HEK293 (cell line): ENCODE data around the gene RNF43.

Experiments
- CTCF ChIA-PET: fragments of 350-600 bp; formaldehyde crosslinking; extraction: SDS; loops from one replicate; lab custom pipeline; 2021; ENCODE audit warnings: antibody characterized with exemption; lab: Yijun Ruan, JAX
- POLR2A ChIA-PET: fragments of 300-600 bp; formaldehyde crosslinking; extraction: SDS; loops from one replicate; lab custom pipeline; 2020; ENCODE audit warnings: antibody characterized with exemption, inconsistent platforms; lab: Yijun Ruan, JAX
- H3K27ac ChIP-seq: fragments of 200-500 bp; sonication (Bioruptor generic); 2 replicates; pipeline ENCODE4 v1.5.1; 2014; ENCODE audit warnings: low read depth, low read length, control low read depth, inconsistent platforms; ENCODE audit errors: extremely low read depth
- H3K36me3 ChIP-seq, 2 experiments: fragments of 200-500 bp in 1 of 2; sonication (Bioruptor generic) in 1 of 2; 1 replicate in 1 of 2; 2 replicates in 1 of 2; pipeline ENCODE4 v1.5.1; 2014 to 2017; ENCODE audit warnings: inconsistent platforms in 2 of 2, low read length in 2 of 2; ENCODE audit not compliant: control insufficient read depth in 2 of 2, insufficient read depth in 1 of 2
- H3K4me1 ChIP-seq: fragments of 200-500 bp; sonication (Bioruptor generic); 2 replicates; pipeline ENCODE4 v1.5.1; 2014; ENCODE audit warnings: mild to moderate bottlenecking, low read length, inconsistent platforms; ENCODE audit not compliant: control insufficient read depth, insufficient read depth
- H3K4me3 ChIP-seq: 2 replicates; pipeline ENCODE4 v1.5.1; 2011; ENCODE audit warnings: low read depth, mild to moderate bottlenecking, control low read depth, low read length, moderate library complexity
- H3K9me3 ChIP-seq: fragments of 200-500 bp; sonication (Bioruptor generic); 2 replicates; pipeline ENCODE4 v1.5.1; 2014; ENCODE audit warnings: low read depth, low read length, inconsistent platforms; ENCODE audit not compliant: control insufficient read depth, insufficient read depth
- GFI1B ChIP-seq: fragments of 450-650 bp; formaldehyde crosslinking; IDR thresholded peaks from 2 replicates; pipeline ENCODE4 v1.5.1; 2016; ENCODE audit warnings: missing biosample characterization, missing genetic modification characterization
- GLI4 ChIP-seq: fragments of 450-650 bp; formaldehyde crosslinking; IDR thresholded peaks from 2 replicates; pipeline ENCODE4 v1.5.1; 2016; ENCODE audit warnings: missing biosample characterization, missing genetic modification characterization
- HOXA7 ChIP-seq: sonication (generic); formaldehyde crosslinking; IDR thresholded peaks from 2 replicates; pipeline ENCODE4 v1.8.1; 2022; ENCODE audit warnings: missing genetic modification reagents, borderline replicate concordance
- KLF9 ChIP-seq: fragments of 450-650 bp; formaldehyde crosslinking; IDR thresholded peaks from 2 replicates; pipeline ENCODE4 v1.5.1; 2016; ENCODE audit warnings: missing biosample characterization, missing genetic modification characterization, low read depth
- PRDM6 ChIP-seq: fragments of 450-650 bp; formaldehyde crosslinking; IDR thresholded peaks from 2 replicates; pipeline ENCODE4 v1.5.1; 2017; ENCODE audit warnings: missing biosample characterization, missing genetic modification characterization
- YY1 ChIP-seq: fragments of 450-650 bp; formaldehyde crosslinking; IDR thresholded peaks from 2 replicates; pipeline ENCODE4 v1.5.1; 2018; ENCODE audit warnings: missing biosample characterization, missing genetic modification characterization
- ZBTB20 ChIP-seq: fragments of 450-650 bp; formaldehyde crosslinking; IDR thresholded peaks from 2 replicates; pipeline ENCODE4 v1.5.1; 2016; ENCODE audit warnings: missing biosample characterization, missing genetic modification characterization
- ZNF280C ChIP-seq: fragments of 450-650 bp; formaldehyde crosslinking; IDR thresholded peaks from 2 replicates; pipeline ENCODE4 v1.5.1; 2016; ENCODE audit warnings: missing biosample characterization, missing genetic modification characterization
- ZNF335 ChIP-seq: fragments of 450-650 bp; formaldehyde crosslinking; conservative IDR thresholded peaks from 2 replicates; pipeline ENCODE4 v1.5.1; 2016; ENCODE audit warnings: missing biosample characterization, missing genetic modification characterization
- ZNF423 ChIP-seq: fragments of 450-650 bp; formaldehyde crosslinking; IDR thresholded peaks from 2 replicates; pipeline ENCODE4 v1.5.1; 2016; ENCODE audit warnings: missing biosample characterization, missing genetic modification characterization
- ZNF626 ChIP-seq: fragments of 450-650 bp; sonication (Bioruptor Pico); formaldehyde crosslinking; IDR thresholded peaks from 2 replicates; pipeline ENCODE4 v1.5.1; 2018; ENCODE audit warnings: missing biosample characterization, missing genetic modification characterization, inconsistent platforms
- ZNF670 ChIP-seq: fragments of 450-650 bp; formaldehyde crosslinking; IDR thresholded peaks from 2 replicates; pipeline ENCODE4 v1.5.1; 2016; ENCODE audit warnings: missing biosample characterization, missing genetic modification characterization, low read depth
- TF ChIP-seq, protein P1 (sequence below): fragments of 450-650 bp; formaldehyde crosslinking; IDR thresholded peaks from 2 replicates; pipeline ENCODE4 v1.5.1; 2017; ENCODE audit warnings: missing biosample characterization, missing genetic modification characterization

The RNF43 gene

GRCh38 chr17:58370716-58371115 lies 46.6 kb downstream of the RNF43 start:
- Histone ChIP-seq H3K36me3 (peaks cover 0 to 20% of the 10 kb centered on the region in 2 experiments; a peak in 2 of 3 replicates), H3K4me1 (0 out of 2 replicates have a peak, but pooled peaks cover under 1% of the 10 kb centered on the region), H3K4me3 (no peak overlapping the region), H3K9me3 (no peaks in the 10 kb centered on the region), H3K27ac (no peak overlapping the region)
- POLR2A ChIA-PET, result interaction anchor here (0.6 kb wide), 1 partner anchor 1271 kb away, joined by 8 read pairs; no protein-coding TSS in a partner anchor
- CTCF ChIA-PET, result no interaction called here
- TF ChIP-seq KLF9 (tag by site-specific recombination) (no peak), ZNF423 (tag by site-specific recombination) (no peak)
- TF ChIP-seq, protein P1, sequence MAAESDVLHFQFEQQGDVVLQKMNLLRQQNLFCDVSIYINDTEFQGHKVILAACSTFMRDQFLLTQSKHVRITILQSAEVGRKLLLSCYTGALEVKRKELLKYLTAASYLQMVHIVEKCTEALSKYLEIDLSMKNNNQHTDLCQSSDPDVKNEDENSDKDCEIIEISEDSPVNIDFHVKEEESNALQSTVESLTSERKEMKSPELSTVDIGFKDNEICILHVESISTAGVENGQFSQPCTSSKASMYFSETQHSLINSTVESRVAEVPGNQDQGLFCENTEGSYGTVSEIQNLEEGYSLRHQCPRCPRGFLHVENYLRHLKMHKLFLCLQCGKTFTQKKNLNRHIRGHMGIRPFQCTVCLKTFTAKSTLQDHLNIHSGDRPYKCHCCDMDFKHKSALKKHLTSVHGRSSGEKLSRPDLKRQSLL (tag by site-specific recombination), result no peak
- TF ChIP-seq, all 188 proteins: peak for 0

DNA sequence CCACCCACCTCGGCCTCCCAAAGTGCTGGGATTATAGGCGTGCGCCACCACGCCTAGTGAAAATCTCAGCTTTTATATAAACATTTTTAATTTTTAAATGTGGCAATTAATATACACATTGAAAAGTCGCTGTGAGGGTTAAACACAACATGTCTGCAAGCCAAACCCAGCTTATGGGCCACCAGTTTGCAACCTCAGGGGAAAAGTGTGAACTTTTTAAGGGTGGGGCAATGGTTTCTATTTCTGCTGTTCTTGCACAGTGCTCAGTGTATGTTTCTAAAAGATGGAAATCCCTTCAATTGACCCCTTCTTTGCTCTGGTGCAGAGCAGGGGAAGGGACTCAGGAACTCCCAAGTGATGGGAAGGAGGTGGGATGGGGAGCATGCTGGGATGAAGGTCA lies 47.0 kb downstream of the RNF43 start:
- TF ChIP-seq GFI1B (tag by site-specific recombination), result no peak
- TF ChIP-seq ZNF280C (tag by site-specific recombination), result no peak
- no peak for TF ChIP-seq ZNF670
- TF ChIP-seq PRDM6, result no peak
- no peak for TF ChIP-seq ZNF626 (tag by site-specific recombination)
- TF ChIP-seq HOXA7 (CRISPR knock-in tag), result no peak
- Histone ChIP-seq H3K36me3 (peaks cover 0 to 20% of the 10 kb centered on the region in 2 experiments; a peak in 2 of 3 replicates), H3K4me3 (no peak overlapping the region), H3K9me3 (no peaks in the 10 kb centered on the region), H3K4me1 (no peaks in the 10 kb centered on the region), H3K27ac (no peak overlapping the region)
- CTCF ChIA-PET, result no interaction called here
- POLR2A ChIA-PET, result interaction anchor here (0.6 to 1.9 kb wide), 2 partner anchors 18 to 1271 kb away, joined by 5 to 8 read pairs; partner anchors contain the start of gene SUPT4H1

DNA sequence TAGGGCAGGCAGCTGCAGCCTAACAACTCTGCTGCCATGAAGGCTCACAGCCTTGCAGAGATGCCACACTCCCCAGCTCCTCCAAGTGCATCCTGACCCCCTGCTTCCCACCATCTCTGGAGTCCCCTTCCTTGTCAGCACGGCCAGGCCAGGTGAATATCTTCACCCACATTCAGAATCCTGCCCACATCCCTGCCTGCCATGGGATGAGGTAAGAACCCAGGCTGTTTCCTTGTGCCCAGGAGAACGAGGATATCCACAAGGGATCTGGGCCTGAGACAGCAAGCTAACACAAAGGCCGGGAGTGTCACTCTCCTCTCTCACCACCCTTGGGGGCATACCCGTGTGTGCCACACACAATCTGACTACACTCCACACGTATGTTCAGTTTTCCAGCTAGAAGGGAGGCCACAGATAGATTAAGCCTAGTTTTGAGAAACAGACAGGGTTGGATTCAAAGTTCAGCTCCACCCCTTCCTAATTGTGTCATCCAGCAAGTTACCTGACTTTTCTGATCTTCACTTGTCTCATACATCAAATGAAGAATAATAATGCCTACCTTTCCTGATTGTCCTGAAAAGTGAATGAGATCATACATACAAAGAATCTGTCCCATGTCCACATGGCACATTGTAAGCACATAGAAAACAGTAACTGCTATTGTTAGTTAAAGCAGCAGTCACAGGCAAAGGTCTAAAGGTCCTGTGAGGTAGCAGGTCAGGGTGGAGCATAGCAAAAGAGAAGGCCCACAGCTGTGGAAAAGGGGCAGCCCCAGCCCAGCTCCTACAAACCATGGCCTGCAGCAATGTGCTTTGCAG lies 47.9 kb downstream of the RNF43 start:
- no peak overlapping the region for H3K27ac ChIP-seq
- H3K4me1 ChIP-seq, result no peaks in the 10 kb centered on the region
- CTCF ChIA-PET, result interaction anchor here (0.7 kb wide), 1 partner anchor 114 kb away, joined by 3 read pairs; no protein-coding TSS in a partner anchor
- peaks cover 0 to 20% of the 10 kb centered on the region in 2 experiments; a peak in 2 of 3 replicates for H3K36me3 ChIP-seq
- TF ChIP-seq GLI4 (tag by site-specific recombination), result no peak
- no peak for TF ChIP-seq YY1
- TF ChIP-seq ZBTB20, result no peak
- TF ChIP-seq ZNF335 (tag by site-specific recombination), result no peak
- TF ChIP-seq, all 188 proteins: peak for 0
- POLR2A ChIA-PET, result interaction anchor here (0.7 to 1.9 kb wide), 2 partner anchors 17 to 144 kb away, joined by 4 to 5 read pairs; partner anchors contain the start of gene SUPT4H1
- no peak overlapping the region for H3K4me3 ChIP-seq
- H3K9me3 ChIP-seq, result no peaks in the 10 kb centered on the region
